HFF-Myc (cell line): Measurements from ENCODE around the gene TMEM106A.
A peak's percentile ranks its signal among the peaks of the same experiment; 100 is the strongest.
"Not testable (repeated sequence)": the region's sequence is repeated elsewhere in the genome, so short reads cannot be mapped to it uniquely, and the experiment has no call there.

Experiments used
- DNase-seq: peaks from one replicate; pipeline ENCODE4 v3.0.0-alpha.2; 2011; ENCODE audit warnings: low read depth; ENCODE audit errors: extremely low read depth
- H3K4me3 ChIP-seq: replicated peaks from 2 replicates; pipeline ENCODE4 v1.5.1; 2011; ENCODE audit warnings: low read depth, mild to moderate bottlenecking, control low read depth, low read length
- TF ChIP-seq, protein P1 (sequence below): IDR thresholded peaks from 2 replicates; pipeline ENCODE4 v1.5.1; 2012; ENCODE audit warnings: mild to moderate bottlenecking, low read depth, low read length, control low read depth; ENCODE audit errors: missing control alignments

Gene TMEM106A

DNA sequence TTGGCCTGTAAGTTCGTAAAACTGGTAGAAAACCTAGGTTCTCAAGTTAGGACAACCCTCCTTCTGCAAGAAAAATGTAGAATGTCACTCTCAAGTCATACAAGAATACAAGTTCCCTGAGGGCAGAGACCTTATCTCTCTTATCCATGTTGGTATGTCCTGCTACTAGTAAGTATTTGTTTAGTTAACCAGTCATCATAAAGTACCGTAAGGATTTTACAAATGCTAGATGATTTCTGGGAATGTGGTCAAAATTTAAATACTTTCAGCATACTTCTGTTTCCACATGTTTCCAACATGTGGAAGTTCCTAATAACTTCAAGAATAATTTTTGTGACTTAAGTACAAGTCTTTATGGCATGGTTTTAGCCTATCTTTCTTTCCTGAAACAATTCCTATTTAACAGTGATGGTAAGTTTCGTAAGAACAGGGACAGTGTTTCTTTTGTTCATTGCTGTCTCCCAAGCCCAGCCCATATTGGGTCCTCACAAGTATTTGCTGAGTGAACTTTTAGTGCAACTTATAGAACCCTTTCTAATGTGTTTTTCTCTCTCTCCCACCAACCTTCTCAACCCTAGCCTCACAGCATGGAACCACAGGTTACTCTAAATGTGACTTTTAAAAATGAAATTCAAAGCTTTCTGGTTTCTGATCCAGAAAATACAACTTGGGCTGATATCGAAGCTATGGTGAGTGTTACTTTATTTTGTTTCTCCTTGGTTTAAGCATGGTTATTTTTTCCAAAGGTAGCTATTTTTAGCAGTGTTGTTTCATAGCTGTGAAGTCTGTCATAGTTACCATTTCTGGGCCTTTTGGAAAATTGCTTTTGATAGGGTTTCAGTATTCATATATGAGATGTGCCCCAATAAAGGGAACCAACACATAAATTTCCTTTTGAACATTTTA, 36.2 kb upstream of the TMEM106A start:
- DNase-seq = peak; percentile 52
- TF ChIP-seq, protein P1, sequence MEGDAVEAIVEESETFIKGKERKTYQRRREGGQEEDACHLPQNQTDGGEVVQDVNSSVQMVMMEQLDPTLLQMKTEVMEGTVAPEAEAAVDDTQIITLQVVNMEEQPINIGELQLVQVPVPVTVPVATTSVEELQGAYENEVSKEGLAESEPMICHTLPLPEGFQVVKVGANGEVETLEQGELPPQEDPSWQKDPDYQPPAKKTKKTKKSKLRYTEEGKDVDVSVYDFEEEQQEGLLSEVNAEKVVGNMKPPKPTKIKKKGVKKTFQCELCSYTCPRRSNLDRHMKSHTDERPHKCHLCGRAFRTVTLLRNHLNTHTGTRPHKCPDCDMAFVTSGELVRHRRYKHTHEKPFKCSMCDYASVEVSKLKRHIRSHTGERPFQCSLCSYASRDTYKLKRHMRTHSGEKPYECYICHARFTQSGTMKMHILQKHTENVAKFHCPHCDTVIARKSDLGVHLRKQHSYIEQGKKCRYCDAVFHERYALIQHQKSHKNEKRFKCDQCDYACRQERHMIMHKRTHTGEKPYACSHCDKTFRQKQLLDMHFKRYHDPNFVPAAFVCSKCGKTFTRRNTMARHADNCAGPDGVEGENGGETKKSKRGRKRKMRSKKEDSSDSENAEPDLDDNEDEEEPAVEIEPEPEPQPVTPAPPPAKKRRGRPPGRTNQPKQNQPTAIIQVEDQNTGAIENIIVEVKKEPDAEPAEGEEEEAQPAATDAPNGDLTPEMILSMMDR = no peak
- no peak overlapping the region for H3K4me3 ChIP-seq

DNA sequence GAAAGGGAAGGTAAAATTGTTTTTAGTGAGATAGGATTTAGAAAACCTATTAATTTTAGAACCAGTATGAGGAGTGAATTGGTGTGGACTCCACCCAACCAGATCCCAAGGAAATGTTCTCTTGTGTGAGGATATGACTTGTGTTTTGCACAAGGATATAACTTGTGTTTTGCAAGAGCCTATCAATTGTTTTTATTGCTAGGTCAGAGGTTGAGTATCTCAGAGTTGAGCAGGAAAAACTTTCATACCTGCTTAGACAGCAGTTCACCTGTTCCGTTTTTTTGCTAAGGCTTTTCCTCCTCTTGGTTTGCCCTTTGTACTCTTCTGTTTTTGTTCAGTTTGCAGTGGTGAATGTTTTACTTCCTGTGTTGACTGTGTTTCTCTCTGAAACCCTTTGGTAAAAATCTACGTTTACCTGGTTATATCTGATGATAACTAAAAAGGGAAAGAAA, 35.5 kb upstream of the TMEM106A start:
- no peak for DNase-seq
- no peak overlapping the region for H3K4me3 ChIP-seq
- TF ChIP-seq, protein P1 = no peak

DNA sequence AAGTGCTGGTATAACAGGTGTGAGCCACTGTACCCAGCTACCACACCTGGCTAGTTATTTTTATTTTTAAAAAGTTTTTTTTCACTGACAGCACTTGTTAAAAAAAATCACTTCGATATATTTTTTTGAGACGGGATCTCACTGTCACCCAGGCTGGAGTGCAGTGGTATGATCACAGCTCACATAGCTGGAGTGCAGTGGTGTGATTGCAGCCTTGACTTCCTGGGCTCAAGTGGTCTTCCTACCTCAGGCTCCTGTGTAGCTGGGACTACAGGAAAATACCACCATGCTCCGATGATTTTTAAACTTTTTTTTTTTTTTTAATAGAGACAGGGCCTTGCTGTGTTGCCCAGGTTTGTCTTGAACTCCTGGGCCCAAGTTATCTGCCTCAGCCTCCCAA, 27.8 kb upstream of the TMEM106A start:
- no peak for DNase-seq
- no peak overlapping the region for H3K4me3 ChIP-seq
- TF ChIP-seq, protein P1 = no peak

DNA sequence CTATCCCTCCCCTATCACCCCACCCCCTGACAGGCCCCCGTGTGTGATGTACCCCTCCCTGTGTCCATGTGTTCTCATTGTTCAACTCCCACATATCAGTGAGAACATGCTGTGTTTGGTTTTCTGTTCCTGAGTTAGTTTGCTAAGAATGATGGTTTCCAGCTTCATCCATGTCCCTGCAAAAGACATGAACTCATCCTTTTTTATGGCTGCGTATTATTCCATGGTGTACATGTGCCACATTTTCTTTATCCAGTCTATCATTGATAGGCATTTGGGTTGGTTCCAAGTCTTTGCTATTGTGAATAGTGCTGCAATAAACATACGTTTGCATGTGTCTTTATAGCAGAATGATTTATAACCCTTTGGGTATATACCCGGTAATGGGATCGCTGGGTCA, 25.0 kb upstream of the TMEM106A start:
- not testable (repeated sequence) for H3K4me3 ChIP-seq, DNase-seq

DNA sequence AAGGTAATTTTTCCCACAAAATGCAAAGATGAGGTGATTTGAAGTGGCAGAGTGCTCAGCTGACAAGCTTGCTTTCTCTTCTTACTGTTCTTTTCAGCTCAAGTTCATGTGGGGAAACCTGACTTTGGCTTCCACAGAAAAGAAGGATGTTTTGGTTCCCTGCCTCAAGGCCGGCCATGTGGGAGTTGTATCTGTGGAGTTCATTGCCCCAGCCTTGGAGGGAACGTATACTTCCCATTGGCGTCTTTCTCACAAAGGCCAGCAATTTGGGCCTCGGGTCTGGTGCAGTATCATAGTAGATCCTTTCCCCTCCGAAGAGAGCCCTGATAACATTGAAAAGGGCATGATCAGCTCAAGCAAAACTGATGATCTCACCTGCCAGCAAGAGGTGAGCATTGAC, 18.4 kb upstream of the TMEM106A start:
- TF ChIP-seq, protein P1 = no peak
- H3K4me3 ChIP-seq = no peak overlapping the region
- DNase-seq = no peak

- no peak overlapping the region for H3K4me3 ChIP-seq
- TF ChIP-seq, protein P1 = no peak
- no peak for DNase-seq
Measured at GRCh38 chr17:43199633-43200032, 12.0 kb upstream of the TMEM106A start.

DNA sequence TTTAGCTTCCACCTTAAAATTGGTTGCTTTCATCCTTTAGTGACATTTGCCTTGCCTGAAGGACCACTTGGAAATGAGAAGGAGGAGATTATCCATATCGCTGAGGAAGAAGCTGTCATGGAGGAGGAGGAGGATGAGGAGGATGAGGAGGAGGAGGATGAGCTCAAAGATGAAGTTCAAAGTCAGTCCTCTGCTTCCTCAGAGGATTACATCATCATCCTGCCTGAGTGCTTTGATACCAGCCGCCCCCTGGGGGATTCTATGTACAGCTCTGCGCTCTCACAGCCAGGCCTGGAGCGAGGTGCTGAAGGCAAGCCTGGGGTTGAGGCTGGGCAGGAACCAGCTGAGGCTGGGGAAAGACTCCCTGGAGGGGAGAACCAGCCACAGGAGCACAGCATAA, 11.5 kb upstream of the TMEM106A start:
- DNase-seq = no peak
- H3K4me3 ChIP-seq = no peak overlapping the region
- TF ChIP-seq, protein P1 = no peak

DNA sequence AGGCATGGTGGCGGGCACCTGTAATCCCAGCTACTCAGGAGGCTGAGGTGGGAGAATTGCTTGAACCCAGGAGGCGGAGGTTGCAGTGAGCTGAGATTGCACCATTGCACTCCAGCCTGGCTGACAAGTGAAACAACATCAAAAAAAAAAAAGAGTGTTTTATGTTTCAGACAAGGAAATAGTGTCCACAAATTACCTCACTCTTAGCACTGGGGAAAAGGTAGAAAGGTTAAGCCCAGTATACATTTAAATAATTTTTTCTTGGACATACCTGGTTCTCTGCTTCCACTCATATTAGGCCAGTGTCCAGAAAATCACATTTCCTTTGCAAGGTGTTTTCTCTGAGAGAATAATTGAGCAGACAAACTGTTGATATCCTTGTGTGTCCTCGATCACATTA, 8.7 kb upstream of the TMEM106A start:
- H3K4me3 ChIP-seq, DNase-seq: not testable (repeated sequence)
